Transverse colon (tissue), 4 donors: ENCODE data around the gene SRSF10.

Experiments used
- POLR2A ChIP-seq: fragments of 450-650 bp; IDR thresholded peaks from one replicate; pipeline ENCODE4 v1.6.1; 2016; ENCODE audit warnings: antibody characterized with exemption, mild to moderate bottlenecking, moderate library complexity
- POLR2AphosphoS5 ChIP-seq, 3 donors: sonication (generic); formaldehyde crosslinking; IDR thresholded peaks; one replicate each; pipeline ENCODE4 v1.6.1; 2016; ENCODE audit warnings: antibody characterized with exemption in 3 of 3
- TF ChIP-seq, protein P1 (sequence below), 5 experiments: fragments of 200-600 bp in 3 of 5; fragments of 450-650 bp in 2 of 5; sonication (generic) in 3 of 5; IDR thresholded peaks; 1 replicate in 2 of 5; 2 replicates in 3 of 5; pipeline ENCODE4 v1.5.1; 2016 to 2017; ENCODE audit warnings: antibody characterized with exemption in 5 of 5, inconsistent platforms in 3 of 5, mild to moderate bottlenecking in 2 of 5, moderate library complexity in 1 of 5

- TF ChIP-seq, protein P1, sequence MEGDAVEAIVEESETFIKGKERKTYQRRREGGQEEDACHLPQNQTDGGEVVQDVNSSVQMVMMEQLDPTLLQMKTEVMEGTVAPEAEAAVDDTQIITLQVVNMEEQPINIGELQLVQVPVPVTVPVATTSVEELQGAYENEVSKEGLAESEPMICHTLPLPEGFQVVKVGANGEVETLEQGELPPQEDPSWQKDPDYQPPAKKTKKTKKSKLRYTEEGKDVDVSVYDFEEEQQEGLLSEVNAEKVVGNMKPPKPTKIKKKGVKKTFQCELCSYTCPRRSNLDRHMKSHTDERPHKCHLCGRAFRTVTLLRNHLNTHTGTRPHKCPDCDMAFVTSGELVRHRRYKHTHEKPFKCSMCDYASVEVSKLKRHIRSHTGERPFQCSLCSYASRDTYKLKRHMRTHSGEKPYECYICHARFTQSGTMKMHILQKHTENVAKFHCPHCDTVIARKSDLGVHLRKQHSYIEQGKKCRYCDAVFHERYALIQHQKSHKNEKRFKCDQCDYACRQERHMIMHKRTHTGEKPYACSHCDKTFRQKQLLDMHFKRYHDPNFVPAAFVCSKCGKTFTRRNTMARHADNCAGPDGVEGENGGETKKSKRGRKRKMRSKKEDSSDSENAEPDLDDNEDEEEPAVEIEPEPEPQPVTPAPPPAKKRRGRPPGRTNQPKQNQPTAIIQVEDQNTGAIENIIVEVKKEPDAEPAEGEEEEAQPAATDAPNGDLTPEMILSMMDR (IDR thresholded peaks at IDR 0.05) = no peak
- TF ChIP-seq POLR2A (no peak), POLR2AphosphoS5 (IDR thresholded peaks at IDR 0.05) (no peak)
Measured at GRCh38 chr1:23980728-23981070, 572 bp upstream of the SRSF10 start.
